Measurements from ENCODE around the gene SCOC.

DNA sequence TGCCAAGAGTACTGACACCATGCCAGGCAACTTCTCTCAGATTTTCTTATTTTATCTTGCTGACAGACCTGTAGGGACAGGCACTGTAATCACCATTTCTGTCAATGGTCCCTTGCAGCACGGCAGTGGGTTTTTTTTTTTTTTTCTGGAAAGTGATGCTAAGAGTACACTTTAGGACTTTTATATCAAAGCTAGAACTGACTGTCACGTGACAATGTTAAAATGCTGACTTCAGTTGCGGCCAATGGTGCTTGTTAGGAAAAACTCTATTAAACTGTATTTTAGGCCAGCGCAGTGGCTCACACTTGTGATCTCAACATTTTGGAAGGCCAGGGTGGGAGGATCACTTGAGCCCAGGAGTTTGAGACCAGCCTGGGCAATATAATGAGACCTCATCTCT is 12.3 kb upstream of the SCOC start:
- TF ChIP-seq CTCF (IDR thresholded peaks at IDR 0.05; ENCODE audit: low read depth, low read length) (no peak), EZH2phosphoT487 (IDR thresholded peaks at IDR 0.05; ENCODE audit: low read depth) (no peak)

Measured in OCI-LY3 (cell line).